HG02943 (cell line): ENCODE measurements around the gene PPIL1.

ENCODE experiments used
- ATAC-seq: cut with Tn5 transposase; IDR thresholded peaks from one replicate; pipeline ENCODE4 v1.9.1; 2021; ENCODE audit warnings: mild to moderate bottlenecking, low read depth, moderate library complexity; ENCODE audit not compliant: unreplicated experiment

Gene PPIL1

GRCh38 chr6:36890112-36890663 is 15.6 kb upstream of the PPIL1 start:
- ATAC-seq = no peak

DNA sequence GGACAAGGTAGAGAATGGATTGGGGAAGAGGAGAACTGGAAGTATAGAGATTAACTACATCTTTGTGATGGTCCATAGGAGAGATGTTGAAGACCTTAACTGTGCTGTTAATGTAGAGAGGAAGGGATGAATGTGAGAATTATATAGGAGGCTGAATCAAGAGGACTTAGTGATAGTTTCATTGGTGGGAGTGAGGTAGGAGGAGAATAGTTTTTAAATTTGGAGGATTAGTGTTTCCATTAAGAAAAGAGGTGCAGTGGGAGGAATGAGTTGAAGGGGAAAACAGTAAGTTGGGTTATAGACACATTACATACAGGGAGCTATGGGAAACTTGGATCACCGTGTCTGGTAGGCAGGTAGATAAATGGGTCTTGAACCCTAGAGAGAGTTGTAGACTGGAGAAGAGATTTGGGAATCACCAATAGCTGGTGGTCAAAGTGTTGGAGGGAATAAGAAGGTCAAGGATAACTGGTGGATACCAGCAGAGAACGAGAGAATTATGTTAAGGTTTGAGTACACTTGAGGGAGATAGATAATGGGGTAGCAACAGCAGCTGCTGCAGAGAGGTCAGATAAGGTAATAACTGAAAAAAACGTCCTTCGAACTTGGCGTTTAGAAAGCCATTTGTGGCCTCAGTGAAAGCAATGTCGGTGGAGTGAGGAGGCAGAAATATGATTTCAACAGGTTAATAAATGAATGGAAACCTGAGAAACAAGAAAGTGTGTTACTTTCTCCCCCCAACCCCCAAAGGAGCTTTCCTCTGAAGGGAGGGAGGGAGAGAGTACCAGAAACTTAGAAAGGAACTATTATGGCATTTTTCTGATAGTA is 14.3 kb upstream of the PPIL1 start:
- ATAC-seq = no peak

- ATAC-seq = no peak
Measured at GRCh38 chr6:36888115-36888643, 13.6 kb upstream of the PPIL1 start.

GRCh38 chr6:36886950-36887618 is 12.5 kb upstream of the PPIL1 start:
- no peak for ATAC-seq

DNA sequence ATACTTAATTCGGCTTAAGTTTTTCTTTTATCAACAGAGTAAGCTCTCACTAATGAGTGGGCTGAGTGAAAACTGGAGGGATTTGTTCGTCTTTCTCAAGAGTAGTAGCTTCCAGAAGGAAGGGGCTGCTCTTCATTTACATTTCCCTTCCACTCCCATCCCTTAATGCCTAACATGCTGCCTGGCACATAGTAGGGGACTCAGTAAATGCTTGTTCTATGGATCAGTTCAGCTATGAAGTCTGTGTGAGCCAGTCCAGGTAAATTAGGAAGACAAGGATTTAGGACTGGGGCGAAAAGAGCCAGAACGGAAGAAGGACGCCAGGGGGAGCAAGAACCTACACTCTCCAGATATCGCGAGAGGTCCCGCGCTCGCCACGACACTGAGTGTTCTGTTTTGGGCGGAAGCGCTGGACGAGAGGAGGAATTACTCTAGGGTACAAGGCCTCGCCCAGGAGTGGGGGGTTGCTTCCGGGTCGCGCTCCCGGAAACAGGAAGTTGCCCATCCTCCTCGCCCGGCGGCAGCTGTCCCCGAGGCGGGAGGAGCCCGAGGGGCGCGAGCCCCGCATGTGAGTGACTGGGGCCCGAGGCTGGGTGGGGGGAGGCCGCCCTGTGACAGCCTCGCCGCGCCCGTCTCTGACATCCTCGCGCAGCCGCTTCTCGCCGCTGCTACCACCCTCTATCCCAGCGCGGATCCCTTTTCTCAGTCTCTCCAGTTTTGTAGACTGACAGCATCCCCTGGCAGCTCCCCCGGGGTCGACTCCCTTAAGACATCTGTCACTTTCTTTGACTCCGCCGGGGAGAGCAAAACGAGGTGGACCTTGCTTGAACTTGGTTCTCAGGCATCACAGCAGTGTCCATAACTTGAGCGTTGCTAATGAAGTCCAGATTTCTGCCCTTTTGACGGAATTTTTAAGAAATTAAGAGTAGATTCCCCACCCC is 11.1 kb upstream of the PPIL1 start, which contains the start of gene C6orf89:
TSS of gene C6orf89 (plus strand) at position 492 of the 941 bp plus-strand sequence. CDS start 13,493 bp downstream, outside the sequence.
- peak; percentile 96 for ATAC-seq

GRCh38 chr6:36884610-36885009 is 10.0 kb upstream of the PPIL1 start:
- ATAC-seq = no peak

DNA sequence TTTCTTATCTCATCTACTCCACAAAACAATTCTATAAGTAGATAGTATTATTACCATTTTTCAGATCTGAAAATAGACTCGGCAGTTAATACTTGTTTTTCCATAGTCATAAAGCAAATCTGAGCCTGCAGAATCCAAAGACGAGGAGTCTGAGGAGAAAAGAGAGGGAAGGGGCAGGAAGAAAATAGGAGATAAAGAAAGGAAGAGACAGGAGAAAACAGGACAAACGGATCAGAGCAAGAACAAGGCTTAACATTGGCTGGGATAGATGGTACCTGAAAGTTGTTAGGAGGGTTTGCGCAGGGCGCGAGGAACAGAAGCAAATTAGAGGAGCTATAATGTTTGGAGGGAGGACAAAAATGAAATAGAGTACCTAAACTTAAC is 639 bp upstream of the PPIL1 start:
- no peak for ATAC-seq

DNA sequence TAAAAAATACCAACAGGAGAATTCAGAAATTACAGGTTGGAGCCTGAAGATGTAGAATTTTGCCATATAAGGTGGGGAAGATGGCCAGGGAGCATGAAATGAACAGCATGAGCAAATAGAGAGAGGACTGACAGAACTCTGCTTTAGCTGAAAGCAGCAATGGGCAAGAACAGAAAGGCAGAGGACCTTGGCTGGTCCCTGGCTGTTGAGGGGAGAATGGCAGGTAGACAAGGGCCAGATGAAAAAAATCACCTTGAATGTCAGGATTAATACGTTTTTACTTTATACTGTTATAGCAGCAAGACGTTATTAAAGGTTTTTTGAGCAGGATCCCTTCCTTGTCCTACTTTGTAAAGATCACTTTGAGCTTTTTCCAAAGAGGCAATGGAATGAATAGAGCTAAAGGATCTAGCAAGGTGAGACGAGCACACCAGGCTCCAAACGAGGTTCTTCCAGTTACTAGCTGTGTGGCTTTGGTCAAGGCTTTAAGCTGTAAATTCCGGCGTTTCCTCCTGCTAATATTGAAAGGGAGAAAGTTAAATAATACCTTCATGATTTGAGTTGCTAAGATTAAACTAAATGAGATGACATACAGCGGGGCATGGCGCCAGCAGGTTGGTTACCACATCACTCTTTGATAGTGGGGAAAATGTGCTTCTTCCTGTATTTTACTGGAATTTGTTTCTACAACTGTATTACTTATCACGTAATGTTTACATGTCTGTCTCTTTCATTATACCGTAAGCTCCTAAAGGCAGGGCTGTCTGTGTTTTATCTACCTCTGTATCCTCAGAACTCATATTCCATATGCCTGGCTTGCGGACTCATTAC is 776 bp downstream of the PPIL1 start:
- no peak for ATAC-seq

DNA sequence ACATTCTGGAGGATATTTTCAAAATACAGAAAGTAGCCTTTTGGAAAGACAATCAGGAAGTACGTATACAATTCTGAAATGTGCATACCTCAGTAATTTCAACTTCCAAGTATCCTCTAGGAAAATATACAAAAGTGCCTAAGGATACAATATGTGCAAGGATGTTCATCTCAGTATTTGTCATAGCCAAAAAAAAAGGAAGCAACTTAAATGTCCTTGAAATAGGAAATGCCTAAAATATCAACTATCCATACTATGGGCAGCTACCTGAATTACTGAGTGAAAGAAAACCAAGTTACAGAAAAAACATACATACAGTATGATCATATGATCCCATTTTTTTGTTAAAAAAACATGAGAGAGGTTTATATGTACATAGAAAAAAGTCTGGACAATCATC is 1.5 kb downstream of the PPIL1 start:
- no peak for ATAC-seq

GRCh38 chr6:36871686-36872085 is 2.9 kb downstream of the PPIL1 start:
- no peak for ATAC-seq

- ATAC-seq = no peak
Measured at GRCh38 chr6:36867471-36868224, 7.0 kb downstream of the PPIL1 start.

DNA sequence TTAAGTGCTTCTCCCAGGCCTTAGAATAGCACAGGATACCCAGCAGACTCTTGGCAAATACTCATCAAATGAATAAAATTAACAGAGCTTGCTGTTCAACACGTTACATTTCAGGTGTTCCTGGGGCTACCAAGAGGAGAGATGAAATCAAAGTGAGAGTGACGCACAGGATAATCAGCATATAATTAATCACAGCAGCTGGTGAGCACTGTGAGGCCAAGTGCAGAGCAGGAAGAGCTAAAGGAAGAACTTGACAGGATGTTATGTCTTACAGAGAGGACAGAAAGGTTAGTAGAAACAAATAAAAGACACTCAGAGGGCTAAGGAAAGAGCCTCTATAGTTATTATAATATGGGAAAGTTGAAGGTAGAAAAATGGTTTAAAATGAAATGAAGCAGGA is 8.8 kb downstream of the PPIL1 start:
- ATAC-seq = no peak

GRCh38 chr6:36863670-36864540 is 10.7 kb downstream of the PPIL1 start:
- ATAC-seq = no peak

DNA sequence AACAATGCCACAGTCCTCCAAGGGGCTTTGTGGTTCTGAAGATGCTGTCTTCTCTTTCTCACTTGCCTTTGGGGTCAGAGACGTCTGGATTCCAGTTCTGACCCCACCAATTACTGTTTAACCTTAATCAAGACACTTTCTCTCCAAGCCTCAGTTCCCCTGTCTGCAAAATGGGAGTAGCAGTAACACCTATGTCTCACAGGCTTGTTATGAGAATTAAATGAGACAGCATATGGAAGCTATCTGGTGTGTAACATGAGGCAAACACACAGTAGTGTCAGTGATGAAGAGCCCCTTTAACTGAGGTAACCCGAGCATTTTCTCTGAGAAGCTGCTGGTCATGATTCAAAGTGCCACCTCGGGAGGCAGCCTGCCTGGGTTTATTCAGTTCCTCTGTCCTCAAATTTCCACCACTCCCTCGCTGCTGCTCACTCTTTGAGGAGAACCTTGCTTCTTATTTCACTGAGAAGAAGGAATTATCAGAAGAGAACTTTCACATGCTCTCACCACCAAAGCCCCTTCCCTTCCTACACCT is 11.7 kb downstream of the PPIL1 start:
- ATAC-seq = no peak

- ATAC-seq = no peak
Measured at GRCh38 chr6:36862164-36862847, 12.3 kb downstream of the PPIL1 start.

DNA sequence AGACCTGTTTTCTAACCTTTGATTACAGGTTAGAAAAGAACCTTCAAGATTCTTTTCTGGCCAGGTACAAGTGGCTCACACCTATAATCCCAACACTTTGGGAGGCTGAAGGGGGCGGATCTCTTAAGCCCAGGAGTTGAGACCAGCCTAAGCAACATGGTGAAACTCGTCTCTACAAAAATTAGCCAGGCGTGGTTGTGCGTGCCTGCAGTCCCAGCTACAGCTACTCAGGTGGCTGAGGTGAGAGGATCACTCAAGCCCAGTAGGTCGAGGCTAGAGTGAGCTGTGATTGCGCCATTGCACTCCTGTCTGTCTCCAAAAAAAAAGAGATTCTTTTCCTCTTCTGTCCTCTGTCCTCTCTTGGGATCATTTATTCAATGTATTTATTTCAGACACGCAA is 14.5 kb downstream of the PPIL1 start:
- ATAC-seq = no peak

GRCh38 chr6:36858407-36858981 is 16.1 kb downstream of the PPIL1 start:
- ATAC-seq = no peak
